OCI-LY3 (cell line): ENCODE results near the gene NUDT1.

Source experiments
- CTCF ChIP-seq: fragments of 200-600, 300-600 bp; sonication (generic); IDR thresholded peaks from 2 replicates; pipeline ENCODE4 v1.5.1; 2014; ENCODE audit warnings: antibody characterized with exemption, low read length, low read depth
- EZH2phosphoT487 ChIP-seq: fragments of 200-600 bp; shearing (Covaris generic); IDR thresholded peaks from 2 replicates; pipeline ENCODE4 v1.6.1; 2018; ENCODE audit warnings: antibody characterized with exemption, mixed run types, low read depth

- TF ChIP-seq CTCF (no peak), EZH2phosphoT487 (no peak)
Measured at GRCh38 chr7:2261611-2262010, 19.6 kb downstream of the NUDT1 start.
